Loucy (cell line): ENCODE measurements around the gene ADCY2.

ENCODE experiments used
- H2AFZ ChIP-seq: fragments of 200-600 bp; sonication (generic); 2 replicates; pipeline ENCODE4 v1.6.0; 2016; ENCODE audit warnings: antibody characterized with exemption, mild to moderate bottlenecking, low read length, moderate library complexity
- H3F3A ChIP-seq: fragments of 200-600 bp; 2 replicates; pipeline ENCODE4 v1.6.0; 2016; ENCODE audit warnings: antibody characterized with exemption, low read depth, mild to moderate bottlenecking
- H3K27me3 ChIP-seq: fragments of 200-600 bp; sonication (generic); 2 replicates; pipeline ENCODE4 v1.6.1; 2014; ENCODE audit warnings: low read length, mild to moderate bottlenecking; ENCODE audit not compliant: insufficient read depth, poor library complexity, severe bottlenecking
- H3K36me3 ChIP-seq: fragments of 200-600 bp; sonication (generic); 2 replicates; pipeline ENCODE4 v1.6.1; 2016; ENCODE audit warnings: low read length; ENCODE audit not compliant: insufficient read depth
- H3K4me1 ChIP-seq: fragments of 200-600 bp; sonication (generic); 2 replicates; pipeline ENCODE4 v1.5.1; 2014; ENCODE audit warnings: low read length, mild to moderate bottlenecking; ENCODE audit not compliant: insufficient read depth, poor library complexity, severe bottlenecking
- H3K4me2 ChIP-seq: fragments of 200-600 bp; sonication (generic); 2 replicates; pipeline ENCODE4 v1.6.0; 2014; ENCODE audit warnings: antibody characterized with exemption, low read length, low read depth, mild to moderate bottlenecking; ENCODE audit not compliant: poor library complexity, severe bottlenecking
- H3K4me3 ChIP-seq: fragments of 200-600 bp; sonication (generic); 2 replicates; pipeline ENCODE4 v1.5.1; 2014; ENCODE audit warnings: low read length, mild to moderate bottlenecking, mixed read lengths; ENCODE audit not compliant: poor library complexity, severe bottlenecking
- H3K79me2 ChIP-seq: fragments of 200-600 bp; sonication (generic); 2 replicates; pipeline ENCODE4 v1.6.1; 2014; ENCODE audit warnings: low read length; ENCODE audit not compliant: insufficient read depth
- H3K9ac ChIP-seq: fragments of 200-600 bp; sonication (generic); 2 replicates; pipeline ENCODE4 v1.6.0; 2014; ENCODE audit warnings: mild to moderate bottlenecking, low read depth, low read length, moderate library complexity; ENCODE audit not compliant: poor library complexity, severe bottlenecking
- H3K9me2 ChIP-seq: fragments of 200-600 bp; sonication (generic); replicated peaks from 2 replicates; pipeline ENCODE4 v1.6.1; 2016; ENCODE audit warnings: low read depth, low read length, mixed read lengths
- H3K9me3 ChIP-seq: fragments of 200-600 bp; sonication (generic); 2 replicates; pipeline ENCODE4 v1.6.1; 2014; ENCODE audit warnings: mild to moderate bottlenecking, antibody characterized with exemption, low read length, low read depth; ENCODE audit not compliant: insufficient read depth
- H4K20me1 ChIP-seq: fragments of 200-600 bp; sonication (generic); 2 replicates; pipeline ENCODE4 v1.6.0; 2014; ENCODE audit warnings: antibody characterized with exemption, low read length, mild to moderate bottlenecking; ENCODE audit not compliant: insufficient read depth, poor library complexity, severe bottlenecking
- CTCF ChIP-seq: fragments of 200-600 bp; sonication (generic); conservative IDR thresholded peaks from 2 replicates; pipeline ENCODE4 v1.5.1; 2014; ENCODE audit warnings: mild to moderate bottlenecking, antibody characterized with exemption, low read length
- EZH2phosphoT487 ChIP-seq: fragments of 200-600 bp; IDR thresholded peaks from 2 replicates; pipeline ENCODE4 v1.6.1; 2018; ENCODE audit warnings: antibody characterized with exemption, mild to moderate bottlenecking, moderate library complexity, borderline replicate concordance

The ADCY2 gene

DNA sequence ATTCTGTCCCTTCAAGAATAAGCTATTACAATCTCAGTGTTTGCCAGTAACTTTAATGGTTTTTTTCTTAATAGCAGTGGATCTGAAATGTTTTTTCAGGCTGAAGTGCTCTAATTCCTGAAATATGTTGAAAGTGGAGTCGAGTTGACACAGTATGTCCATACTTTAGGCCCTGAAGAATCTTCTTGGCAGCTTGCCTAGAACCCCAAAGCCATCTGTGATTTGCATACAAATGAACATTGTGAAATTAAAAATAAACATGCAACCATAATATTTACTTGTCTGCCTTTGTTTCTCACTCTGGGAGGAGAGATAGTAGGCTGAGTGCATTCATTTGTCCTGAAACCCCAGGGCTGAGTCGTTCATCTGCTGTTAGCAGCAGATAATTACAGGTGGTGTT lies 152.7 kb downstream of the ADCY2 start:
- H3K36me3 ChIP-seq = no peaks in the 10 kb centered on the region

DNA sequence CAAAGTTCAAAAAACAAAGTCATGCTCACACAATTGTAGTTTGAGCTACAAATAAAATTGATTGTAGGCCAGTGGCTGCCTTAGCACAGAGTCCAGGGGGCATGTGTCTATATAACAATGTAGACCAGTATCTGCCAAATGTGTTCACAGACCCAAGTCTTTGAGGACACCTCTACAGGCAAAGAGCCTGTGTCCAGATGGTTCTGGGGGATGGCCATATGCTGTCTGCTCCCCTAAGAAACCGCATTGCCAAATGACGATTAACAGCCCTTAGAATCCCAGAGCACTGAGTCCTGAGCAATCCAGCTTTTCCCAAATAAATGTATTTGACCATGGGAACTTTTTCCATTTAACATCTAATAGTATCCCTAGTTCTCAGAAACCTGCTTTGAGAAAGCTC lies 169.6 kb downstream of the ADCY2 start:
- Histone ChIP-seq H3K9ac (no peak overlapping the region), H3K9me3 (no peaks in the 10 kb centered on the region; the same call in 1 of the 2 replicates), H3F3A (no peaks in the 10 kb centered on the region), H3K79me2 (no peaks in the 10 kb centered on the region), H4K20me1 (no peaks in the 10 kb centered on the region), H3K4me1 (no peaks in the 10 kb centered on the region), H3K4me3 (no peak overlapping the region), H3K27me3 (no peaks in the 10 kb centered on the region), H3K36me3 (no peaks in the 10 kb centered on the region), H3K4me2 (no peak overlapping the region), H3K9me2 (no peaks in the 10 kb centered on the region), H2AFZ (no peak overlapping the region)
- TF ChIP-seq EZH2phosphoT487 (no peak), CTCF (no peak)

More for the DNA sequence above, 152.7 kb downstream of the ADCY2 start:
- no peak overlapping the region for H3K4me3 ChIP-seq
- H3K9me2 ChIP-seq = no peaks in the 10 kb centered on the region
- no peak overlapping the region for H2AFZ ChIP-seq
- no peaks in the 10 kb centered on the region for H4K20me1 ChIP-seq
- H3K4me1 ChIP-seq = no peaks in the 10 kb centered on the region
- H3K9ac ChIP-seq = no peak overlapping the region
- H3F3A ChIP-seq = no peaks in the 10 kb centered on the region
- no peaks in the 10 kb centered on the region for H3K9me3 ChIP-seq
- H3K4me2 ChIP-seq = no peak overlapping the region
- no peaks in the 10 kb centered on the region for H3K79me2 ChIP-seq
- TF ChIP-seq CTCF (no peak), EZH2phosphoT487 (no peak)
- no peaks in the 10 kb centered on the region for H3K27me3 ChIP-seq

- no peak overlapping the region for H2AFZ ChIP-seq
- no peak overlapping the region for H3K9ac ChIP-seq
- no peak for TF ChIP-seq EZH2phosphoT487
- no peak for TF ChIP-seq CTCF
- no peak overlapping the region for H3K4me2 ChIP-seq
- no peaks in the 10 kb centered on the region for H3K9me2 ChIP-seq
- no peaks in the 10 kb centered on the region for H3K27me3 ChIP-seq
- no peaks in the 10 kb centered on the region for H3K79me2 ChIP-seq
- no peaks in the 10 kb centered on the region for H3K36me3 ChIP-seq
- H4K20me1 ChIP-seq = no peaks in the 10 kb centered on the region
- H3K9me3 ChIP-seq = no peaks in the 10 kb centered on the region; the same call in 1 of the 2 replicates
- no peak overlapping the region for H3K4me3 ChIP-seq
- no peaks in the 10 kb centered on the region for H3K4me1 ChIP-seq
- H3F3A ChIP-seq = no peaks in the 10 kb centered on the region
Measured at GRCh38 chr5:7576023-7576715, 180.2 kb downstream of the ADCY2 start.
